ENCODE results near the gene C2orf92.

Gene C2orf92

DNA sequence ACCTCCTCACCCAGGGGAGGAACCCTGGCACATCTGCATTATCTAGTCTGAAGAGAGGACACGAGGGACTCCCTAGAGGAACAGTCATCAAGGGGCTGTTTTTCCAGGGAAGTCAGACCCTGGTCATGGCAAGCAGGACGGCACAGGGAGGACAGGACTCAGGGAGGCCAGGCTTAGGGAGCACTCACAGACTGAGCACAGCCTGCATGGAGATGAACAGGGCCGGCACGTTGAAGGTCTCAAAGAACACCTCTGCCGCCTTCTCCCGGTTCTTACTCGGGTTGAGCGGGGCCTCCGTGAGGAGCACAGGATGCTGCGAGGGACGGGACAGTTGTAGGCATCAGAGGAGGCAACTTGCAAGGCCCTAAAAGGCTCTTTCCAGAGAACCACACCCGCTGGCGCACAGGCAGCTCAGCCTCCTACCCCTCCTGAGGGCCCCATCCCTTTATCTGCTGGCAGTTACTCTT lies 10.8 kb upstream of the C2orf92 start:
- Histone ChIP-seq H3K4me1 (ENCODE audit: control insufficient read depth in 1 of 2, insufficient read depth in 1 of 2, low read depth in 1 of 2, low read length in 1 of 2) (peaks cover 11 to 18% of the 10 kb centered on the region in 2 experiments), H3K27ac (no peak overlapping the region), H3K27me3 (no peaks in the 10 kb centered on the region), H3K4me3 (ENCODE audit: low read depth in 1 of 2, low read length in 1 of 2) (no peak overlapping the region), H3K9me3 (no peaks in the 10 kb centered on the region), H3K36me3 (peaks cover 57% of the 10 kb centered on the region)
- TF ChIP-seq, protein P1, sequence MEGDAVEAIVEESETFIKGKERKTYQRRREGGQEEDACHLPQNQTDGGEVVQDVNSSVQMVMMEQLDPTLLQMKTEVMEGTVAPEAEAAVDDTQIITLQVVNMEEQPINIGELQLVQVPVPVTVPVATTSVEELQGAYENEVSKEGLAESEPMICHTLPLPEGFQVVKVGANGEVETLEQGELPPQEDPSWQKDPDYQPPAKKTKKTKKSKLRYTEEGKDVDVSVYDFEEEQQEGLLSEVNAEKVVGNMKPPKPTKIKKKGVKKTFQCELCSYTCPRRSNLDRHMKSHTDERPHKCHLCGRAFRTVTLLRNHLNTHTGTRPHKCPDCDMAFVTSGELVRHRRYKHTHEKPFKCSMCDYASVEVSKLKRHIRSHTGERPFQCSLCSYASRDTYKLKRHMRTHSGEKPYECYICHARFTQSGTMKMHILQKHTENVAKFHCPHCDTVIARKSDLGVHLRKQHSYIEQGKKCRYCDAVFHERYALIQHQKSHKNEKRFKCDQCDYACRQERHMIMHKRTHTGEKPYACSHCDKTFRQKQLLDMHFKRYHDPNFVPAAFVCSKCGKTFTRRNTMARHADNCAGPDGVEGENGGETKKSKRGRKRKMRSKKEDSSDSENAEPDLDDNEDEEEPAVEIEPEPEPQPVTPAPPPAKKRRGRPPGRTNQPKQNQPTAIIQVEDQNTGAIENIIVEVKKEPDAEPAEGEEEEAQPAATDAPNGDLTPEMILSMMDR (IDR thresholded peaks at IDR 0.05), result no peak

DNA sequence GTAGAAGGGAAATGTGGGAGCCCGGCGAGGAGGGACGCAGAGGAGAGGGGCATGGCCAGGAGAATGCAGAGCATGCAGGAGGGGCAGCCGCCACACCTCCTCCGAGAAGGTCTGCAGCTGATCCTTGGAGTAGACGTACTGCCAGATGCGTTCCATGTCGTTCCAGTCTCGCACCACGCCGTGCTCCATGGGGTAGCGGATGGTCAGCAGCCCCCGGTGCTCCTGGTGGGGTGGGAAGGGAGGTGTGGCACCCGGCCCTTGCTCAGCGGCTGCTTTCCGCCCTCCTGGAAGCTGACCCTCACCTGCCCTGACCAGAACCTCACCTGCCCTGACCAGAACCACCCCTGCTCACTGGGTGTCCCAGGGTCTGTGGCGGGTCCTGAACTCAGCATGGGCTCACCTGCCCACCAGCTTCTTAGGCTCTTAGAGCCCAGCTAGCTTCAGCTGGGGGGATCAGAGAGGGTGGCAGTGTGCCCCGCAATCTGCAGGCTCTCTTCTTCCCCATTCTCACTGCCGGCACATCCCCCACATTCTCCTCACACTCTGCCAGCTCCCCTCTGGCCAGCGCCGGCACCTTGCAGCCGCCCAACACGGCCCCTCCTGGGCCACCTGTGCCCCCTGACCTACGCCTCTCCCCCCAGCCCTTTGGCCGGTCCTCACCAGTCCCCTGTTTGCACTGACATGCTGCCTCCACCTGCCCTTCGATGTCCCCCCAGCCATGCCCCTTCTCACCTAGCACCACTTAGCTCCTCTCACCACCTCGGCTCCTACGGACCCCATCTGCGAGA lies 10.1 kb upstream of the C2orf92 start:
- H3K9me3 ChIP-seq, result no peaks in the 10 kb centered on the region
- H3K4me1 ChIP-seq (ENCODE audit: control insufficient read depth in 1 of 2, insufficient read depth in 1 of 2, low read depth in 1 of 2, low read length in 1 of 2), result peaks cover 12 to 20% of the 10 kb centered on the region in 2 experiments
- no peaks in the 10 kb centered on the region for H3K27me3 ChIP-seq
- TF ChIP-seq, protein P1 (IDR thresholded peaks at IDR 0.05), result no peak
- peaks cover 50% of the 10 kb centered on the region for H3K36me3 ChIP-seq
- no peak overlapping the region for H3K27ac ChIP-seq
- no peak overlapping the region for H3K4me3 ChIP-seq (ENCODE audit: low read depth in 1 of 2, low read length in 1 of 2)

GRCh38 chr2:97660044-97660774 lies 9.3 kb upstream of the C2orf92 start:
- H3K4me3 ChIP-seq (ENCODE audit: low read depth in 1 of 2, low read length in 1 of 2), result no peak overlapping the region
- H3K9me3 ChIP-seq, result no peaks in the 10 kb centered on the region
- peaks cover 15 to 23% of the 10 kb centered on the region in 2 experiments for H3K4me1 ChIP-seq (ENCODE audit: control insufficient read depth in 1 of 2, insufficient read depth in 1 of 2, low read depth in 1 of 2, low read length in 1 of 2)
- peaks cover 43% of the 10 kb centered on the region for H3K36me3 ChIP-seq
- no peaks in the 10 kb centered on the region for H3K27me3 ChIP-seq
- no peak overlapping the region for H3K27ac ChIP-seq
- TF ChIP-seq, protein P1 (IDR thresholded peaks at IDR 0.05), result no peak

- H3K4me1 ChIP-seq (ENCODE audit: control insufficient read depth in 1 of 2, insufficient read depth in 1 of 2, low read depth in 1 of 2, low read length in 1 of 2), result peaks cover 15 to 23% of the 10 kb centered on the region in 2 experiments
- no peak overlapping the region for H3K4me3 ChIP-seq (ENCODE audit: low read depth in 1 of 2, low read length in 1 of 2)
- H3K27ac ChIP-seq, result no peak overlapping the region
- TF ChIP-seq, protein P1 (IDR thresholded peaks at IDR 0.05), result no peak
- H3K9me3 ChIP-seq, result no peaks in the 10 kb centered on the region
- H3K27me3 ChIP-seq, result no peaks in the 10 kb centered on the region
- peaks cover 37% of the 10 kb centered on the region for H3K36me3 ChIP-seq
Observed at GRCh38 chr2:97660775-97661389, 8.6 kb upstream of the C2orf92 start.

DNA sequence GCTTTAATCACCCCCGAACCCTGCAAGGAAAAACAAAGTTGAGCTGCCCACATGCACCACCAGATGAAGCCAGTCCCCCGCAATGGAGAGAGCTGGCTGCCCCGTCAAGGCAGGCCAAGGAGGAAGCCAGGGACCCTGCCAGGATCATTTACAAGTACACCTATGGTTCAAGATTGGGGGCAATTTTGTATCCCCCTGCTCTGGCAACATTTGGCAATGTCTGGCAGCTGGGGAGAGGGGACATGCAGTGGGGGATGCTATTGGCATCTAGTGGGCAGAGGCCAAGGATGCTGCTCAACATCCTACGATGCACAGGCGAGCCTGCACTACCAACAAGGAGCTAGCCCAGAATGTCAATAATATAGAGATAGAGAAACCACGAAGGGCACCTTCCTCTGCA lies 7.6 kb upstream of the C2orf92 start:
- Histone ChIP-seq H3K36me3 (peaks cover 26% of the 10 kb centered on the region), H3K27ac (peak overlapping the region; percentile 94), H3K4me1 (ENCODE audit: control insufficient read depth in 1 of 2, insufficient read depth in 1 of 2, low read depth in 1 of 2, low read length in 1 of 2) (peaks cover 15 to 23% of the 10 kb centered on the region in 2 experiments), H3K27me3 (no peaks in the 10 kb centered on the region), H3K4me3 (ENCODE audit: low read depth in 1 of 2, low read length in 1 of 2) (no peak overlapping the region), H3K9me3 (no peaks in the 10 kb centered on the region)
- TF ChIP-seq, protein P1 (IDR thresholded peaks at IDR 0.05), result no peak
